GM06990 (cell line): ENCODE data around the gene TSC22D4.
A peak's percentile ranks its signal among the peaks of the same experiment; 100 is the strongest.

Experiments used
- DNase-seq: peaks from one replicate; pipeline ENCODE4 v3.0.0-alpha.2; 2011; ENCODE audit not compliant: insufficient read length; ENCODE audit errors: extremely low read depth
- H3K27me3 ChIP-seq: replicated peaks from 2 replicates; pipeline ENCODE4 v1.6.0; 2011; ENCODE audit warnings: low read length; ENCODE audit not compliant: control insufficient read depth, insufficient read depth
- H3K36me3 ChIP-seq: 2 replicates; pipeline ENCODE4 v1.5.1; 2011; ENCODE audit warnings: low read length; ENCODE audit not compliant: control insufficient read depth, insufficient read depth
- H3K4me3 ChIP-seq: replicated peaks from 2 replicates; pipeline ENCODE4 v1.5.1; 2011; ENCODE audit warnings: low read depth, mild to moderate bottlenecking, control low read depth, low read length
- CTCF ChIP-seq: IDR thresholded peaks from 2 replicates; pipeline ENCODE4 v1.5.1; 2011; ENCODE audit warnings: low read length, control low read depth, mild to moderate bottlenecking, inconsistent platforms; ENCODE audit not compliant: insufficient read depth, poor library complexity, severe bottlenecking

Gene TSC22D4

GRCh38 chr7:100517305-100517704, 38.3 kb upstream of the TSC22D4 start:
- Histone ChIP-seq H3K36me3 (no peaks in the 10 kb centered on the region), H3K4me3 (no peak overlapping the region), H3K27me3 (no peaks in the 10 kb centered on the region)
- DNase-seq, result no peak
- TF ChIP-seq CTCF, result no peak

- Histone ChIP-seq H3K27me3 (no peaks in the 10 kb centered on the region), H3K36me3 (no peaks in the 10 kb centered on the region), H3K4me3 (no peak overlapping the region)
- TF ChIP-seq CTCF, result no peak
- peak; percentile 65 for DNase-seq
These were observed 37.3 kb upstream of the TSC22D4 start for GRCh38 chr7:100516135-100516812.

- H3K27me3 ChIP-seq, result no peaks in the 10 kb centered on the region
- no peak for TF ChIP-seq CTCF
- no peak overlapping the region for H3K4me3 ChIP-seq
- DNase-seq, result no peak
- no peaks in the 10 kb centered on the region for H3K36me3 ChIP-seq
These were observed 36.1 kb upstream of the TSC22D4 start for GRCh38 chr7:100515072-100515532.

- H3K27me3 ChIP-seq, result no peaks in the 10 kb centered on the region
- TF ChIP-seq CTCF, result no peak
- no peaks in the 10 kb centered on the region for H3K36me3 ChIP-seq
- no peak overlapping the region for H3K4me3 ChIP-seq
- no peak for DNase-seq
These were observed 34.3 kb upstream of the TSC22D4 start for GRCh38 chr7:100513212-100513810.

- DNase-seq, result no peak
- Histone ChIP-seq H3K27me3 (no peaks in the 10 kb centered on the region), H3K36me3 (no peaks in the 10 kb centered on the region), H3K4me3 (no peak overlapping the region)
- no peak for TF ChIP-seq CTCF
These were observed 31.6 kb upstream of the TSC22D4 start for GRCh38 chr7:100510437-100511239.
